Measurements from ENCODE around the gene ZNF805.
"Not testable (repeated sequence)": the region's sequence is repeated elsewhere in the genome, so short reads cannot be mapped to it uniquely, and the experiment has no call there.

ZNF805 gene

DNA sequence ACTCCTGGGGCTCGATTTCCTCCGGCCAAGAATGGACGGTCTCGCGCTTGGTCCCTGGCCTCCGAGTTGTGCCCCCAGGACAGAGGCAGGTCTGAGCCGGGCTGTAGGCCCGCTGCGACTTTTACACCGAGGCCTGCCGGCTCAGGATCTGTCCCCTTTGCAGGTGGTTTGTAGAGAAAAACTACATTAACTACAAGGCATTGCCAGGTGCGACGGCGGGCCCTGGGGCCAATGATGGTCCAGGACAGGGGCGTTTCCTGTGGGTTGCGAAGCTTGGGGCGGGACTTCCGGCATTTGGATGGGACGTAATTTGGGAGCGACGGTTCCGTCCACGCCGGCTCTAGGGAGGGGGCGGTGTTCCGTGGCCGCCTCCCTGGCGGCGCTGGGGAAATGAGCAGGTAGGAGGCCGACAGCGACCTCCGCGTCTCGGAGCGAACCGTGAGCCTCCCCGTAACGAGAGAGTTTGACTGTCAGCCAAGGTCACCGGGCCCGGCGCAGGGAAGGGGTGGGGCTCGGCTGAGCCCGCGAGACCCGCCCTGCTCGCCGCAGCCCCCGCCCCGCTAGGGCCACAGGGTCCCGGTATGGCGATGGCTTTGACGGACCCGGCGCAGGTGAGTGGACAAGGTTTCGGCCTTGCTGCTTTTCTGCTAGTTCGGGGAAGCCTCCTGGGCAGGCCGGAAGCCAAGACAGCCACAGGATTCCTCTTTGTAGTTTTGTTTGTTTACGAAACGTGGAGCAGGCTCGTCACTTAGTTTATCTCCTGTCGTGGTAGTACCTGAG, at the start of gene ZNF805:
TSS of gene ZNF805 (plus strand) at position 322 of the 780 bp plus-strand sequence. CDS start at position 582, 260 bp downstream.
- DNase-seq (ENCODE audit: low read depth) = peak; percentile 90

DNA sequence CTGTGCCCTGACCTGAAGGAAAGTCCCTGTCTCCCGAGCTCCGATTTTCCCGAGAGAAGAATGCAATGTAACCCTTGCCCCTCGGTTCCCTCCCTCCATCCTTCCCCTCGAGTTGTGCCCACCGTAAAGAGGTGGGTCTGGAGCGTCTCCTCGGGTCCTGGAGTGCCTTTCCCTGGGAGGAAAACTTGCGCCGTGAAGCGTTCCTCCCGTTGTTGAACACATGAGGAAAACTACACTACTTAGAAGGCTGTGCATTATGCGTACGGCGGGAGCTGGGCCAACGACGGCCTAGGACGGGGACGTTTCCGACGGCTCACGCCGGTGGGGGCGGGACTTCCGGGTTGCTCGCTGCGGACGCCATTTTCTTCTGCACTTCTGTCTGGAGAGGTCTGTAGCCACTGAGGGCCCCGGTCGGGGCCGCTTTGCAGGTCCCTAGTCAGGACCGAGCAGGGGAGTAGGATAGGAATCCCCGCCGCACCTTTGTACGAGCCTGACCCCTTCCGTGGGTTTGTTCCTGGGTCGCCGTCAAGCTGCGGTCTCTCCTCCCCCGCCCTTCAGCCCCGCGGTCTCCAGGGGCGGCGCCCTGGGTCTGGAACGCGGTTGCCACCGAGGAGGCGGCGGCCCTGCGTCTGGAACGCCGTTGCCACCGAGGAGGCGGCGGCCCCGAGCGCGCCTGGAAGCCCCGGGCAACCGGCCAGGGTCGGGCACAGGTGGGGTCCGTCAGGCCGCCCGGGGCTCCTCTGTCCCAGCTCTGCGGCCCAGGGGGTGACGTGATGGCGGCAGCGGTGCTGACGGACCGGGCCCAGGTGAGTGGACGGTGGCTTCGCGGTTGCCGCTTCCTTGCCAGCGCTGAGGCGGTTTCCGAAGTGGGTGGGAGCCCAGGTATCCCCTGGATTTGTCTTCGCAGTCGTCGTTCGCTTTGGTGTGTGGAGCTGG, 49.0 kb upstream of the ZNF805 start, which contains the start of gene ZNF264:
TSS of gene ZNF264 (plus strand) at position 360 of the 936 bp plus-strand sequence. CDS start at position 774, 414 bp downstream.
- DNase-seq (ENCODE audit: low read depth) = peak; percentile 75

DNA sequence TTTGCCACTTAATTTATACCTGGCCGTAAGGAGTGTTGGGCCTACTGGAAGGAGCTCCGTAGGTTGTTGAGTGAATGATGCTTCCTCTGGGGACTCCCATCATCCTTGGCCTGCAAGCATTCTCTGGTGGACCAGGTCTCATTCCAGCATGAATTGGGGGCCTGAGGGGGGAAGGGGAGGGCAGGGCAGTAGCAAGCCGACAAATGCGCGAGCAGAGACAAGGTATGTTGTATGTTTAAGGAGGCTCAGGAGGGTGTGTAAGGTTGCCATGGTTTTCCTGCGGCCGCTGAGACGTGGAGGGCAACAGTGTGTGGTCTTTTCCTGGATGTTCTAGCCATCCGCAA, 48.4 kb upstream of the ZNF805 start:
- no peak for DNase-seq (ENCODE audit: low read depth)

- DNase-seq (ENCODE audit: low read depth) = no peak
Measured at GRCh38 chr19:57192993-57193392, 47.4 kb upstream of the ZNF805 start.

- not testable (repeated sequence) for DNase-seq (ENCODE audit: low read depth)
Measured at GRCh38 chr19:57197874-57198273, 42.6 kb upstream of the ZNF805 start.

- DNase-seq (ENCODE audit: low read depth) = no peak
Measured at GRCh38 chr19:57202160-57202559, 38.3 kb upstream of the ZNF805 start.

GRCh38 chr19:57210381-57210780, 30.1 kb upstream of the ZNF805 start:
- DNase-seq (ENCODE audit: low read depth) = no peak

GRCh38 chr19:57212109-57212508, 28.3 kb upstream of the ZNF805 start:
- no peak for DNase-seq (ENCODE audit: low read depth)

GRCh38 chr19:57227502-57227901, 12.9 kb upstream of the ZNF805 start:
- DNase-seq (ENCODE audit: low read depth) = no peak

- no peak for DNase-seq (ENCODE audit: low read depth)
Measured at GRCh38 chr19:57231686-57232085, 8.7 kb upstream of the ZNF805 start.

- DNase-seq (ENCODE audit: low read depth) = no peak
Measured at GRCh38 chr19:57233207-57233606, 7.2 kb upstream of the ZNF805 start.

GRCh38 chr19:57239982-57240310, 486 bp upstream of the ZNF805 start:
- DNase-seq (ENCODE audit: low read depth) = no peak

DNA sequence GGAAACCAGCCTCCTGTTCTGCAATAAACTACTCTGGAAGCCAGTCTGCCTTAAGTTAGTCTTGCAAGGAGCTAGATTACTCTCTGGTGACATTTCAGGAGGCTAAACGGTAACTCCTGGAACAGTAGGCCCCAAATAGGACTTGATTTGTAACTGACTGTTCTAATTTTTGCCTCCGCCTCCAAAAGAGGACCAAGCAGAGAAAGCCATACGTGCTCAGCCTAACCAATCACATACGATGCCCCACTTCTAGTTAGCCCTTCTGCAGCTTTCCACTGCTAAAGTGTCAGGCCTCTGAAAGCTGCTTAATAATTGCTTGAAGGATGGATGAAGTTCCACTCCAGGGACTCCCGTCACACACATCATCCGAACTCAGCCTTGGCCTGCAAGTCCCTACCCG, 744 bp downstream of the ZNF805 start:
- no peak for DNase-seq (ENCODE audit: low read depth)

DNA sequence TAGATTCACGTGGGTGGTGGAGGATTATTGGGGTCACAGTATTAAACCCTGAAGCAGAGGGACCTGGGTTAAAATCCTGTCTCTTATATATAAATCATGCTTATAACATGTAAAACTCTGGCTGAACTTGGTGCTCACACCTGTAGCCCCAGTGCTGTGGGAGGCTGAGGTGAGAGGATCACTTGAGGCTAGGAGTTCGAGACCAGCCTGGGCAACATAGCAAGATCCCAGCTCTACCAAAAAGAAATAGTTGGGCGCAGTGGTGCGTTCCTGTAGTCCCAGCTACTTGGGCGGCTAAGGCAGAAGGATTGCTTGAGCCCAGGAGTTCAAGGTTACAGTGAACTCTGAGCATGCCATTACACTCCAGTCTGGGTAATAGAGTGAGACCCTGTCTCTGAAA, 2.4 kb downstream of the ZNF805 start:
- DNase-seq (ENCODE audit: low read depth) = no peak

GRCh38 chr19:57244513-57244912, 4.1 kb downstream of the ZNF805 start:
- no peak for DNase-seq (ENCODE audit: low read depth)

- DNase-seq (ENCODE audit: low read depth) = no peak
Measured at GRCh38 chr19:57245066-57245465, 4.6 kb downstream of the ZNF805 start.

DNA sequence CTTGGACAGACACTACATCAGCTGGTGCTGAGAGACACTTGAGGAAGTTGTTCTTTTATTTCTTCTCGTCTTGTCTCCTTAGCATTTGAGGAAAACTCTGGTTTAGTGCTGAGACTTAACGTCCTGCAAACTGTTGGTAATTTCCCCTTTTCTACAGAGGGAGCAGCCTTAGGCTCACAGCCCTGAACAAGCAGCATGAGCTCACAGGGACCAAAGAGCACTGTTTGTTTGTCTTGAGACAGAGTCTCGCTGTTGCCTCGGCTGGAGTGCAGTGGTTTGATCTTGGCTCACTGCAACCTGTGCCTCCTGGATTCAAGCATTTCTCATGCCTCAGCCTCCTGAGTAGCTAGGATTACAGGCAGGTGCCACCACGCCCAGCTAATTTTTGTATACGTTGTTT, 5.5 kb downstream of the ZNF805 start:
- no peak for DNase-seq (ENCODE audit: low read depth)

GRCh38 chr19:57248646-57249045, 8.2 kb downstream of the ZNF805 start:
- DNase-seq (ENCODE audit: low read depth) = no peak

- DNase-seq (ENCODE audit: low read depth) = no peak
Measured at GRCh38 chr19:57249329-57249728, 8.9 kb downstream of the ZNF805 start.

DNA sequence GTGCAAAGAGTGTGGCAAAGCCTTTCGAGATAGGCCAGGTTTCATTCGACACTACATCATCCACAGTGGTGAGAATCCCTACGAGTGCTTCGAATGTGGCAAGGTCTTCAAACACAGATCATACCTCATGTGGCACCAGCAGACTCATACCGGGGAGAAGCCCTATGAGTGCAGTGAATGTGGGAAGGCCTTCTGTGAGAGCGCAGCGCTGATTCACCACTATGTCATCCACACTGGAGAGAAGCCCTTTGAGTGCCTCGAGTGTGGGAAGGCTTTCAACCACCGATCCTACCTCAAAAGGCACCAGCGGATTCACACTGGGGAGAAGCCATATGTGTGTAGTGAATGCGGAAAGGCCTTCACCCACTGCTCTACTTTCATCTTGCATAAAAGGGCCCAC, 13.3 kb downstream of the ZNF805 start:
- not testable (repeated sequence) for DNase-seq (ENCODE audit: low read depth)

DNA sequence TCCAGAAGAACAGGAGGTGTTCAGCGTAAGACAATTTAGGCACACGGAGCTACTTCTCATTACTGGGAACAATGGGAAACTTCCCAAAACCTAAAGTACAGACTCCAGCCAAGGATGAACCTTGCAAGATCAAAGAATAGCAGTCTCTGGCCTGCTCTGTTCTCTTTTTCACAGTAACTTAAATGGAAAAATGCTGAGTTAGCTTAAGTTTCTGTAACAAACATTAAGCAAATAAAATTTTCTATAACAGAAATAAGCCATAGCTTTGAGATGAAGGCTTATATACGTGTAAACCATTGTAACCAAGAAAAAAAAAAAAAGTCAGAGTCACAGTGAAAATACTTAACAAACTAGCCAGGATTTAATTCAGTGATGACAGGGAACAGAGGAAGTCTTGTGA, 21.6 kb downstream of the ZNF805 start:
- no peak for DNase-seq (ENCODE audit: low read depth)

GRCh38 chr19:57263244-57263741, 22.9 kb downstream of the ZNF805 start:
- DNase-seq (ENCODE audit: low read depth) = no peak

DNA sequence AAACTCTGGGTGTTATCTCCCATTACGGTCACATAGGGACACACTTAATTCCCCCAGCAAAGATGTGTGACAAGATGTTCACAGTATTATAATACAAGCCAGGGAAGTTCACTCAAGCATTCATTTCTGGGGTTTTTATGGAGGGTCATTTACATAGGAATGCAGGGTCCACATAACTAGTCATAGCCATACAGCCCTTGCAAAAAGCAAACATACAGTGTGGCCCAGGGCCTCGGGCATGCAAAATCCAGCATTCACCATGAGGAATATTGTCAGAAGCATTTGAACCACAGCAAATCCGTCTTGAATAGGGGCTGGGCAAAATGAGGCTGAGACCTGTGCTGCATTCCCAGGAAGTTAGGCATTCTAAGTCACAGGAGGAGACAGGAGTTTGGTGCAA, 26.9 kb downstream of the ZNF805 start:
- DNase-seq (ENCODE audit: low read depth) = no peak
